Ishikawa (cell line): ENCODE measurements around the gene SIGLEC12.

Experiments used
- CEBPB ChIP-seq: IDR thresholded peaks from 2 replicates; pipeline ENCODE4 v1.6.1; 2012
- CREB1 ChIP-seq: IDR thresholded peaks from 2 replicates; pipeline ENCODE4 v1.6.1; 2012; ENCODE audit warnings: low read depth
- EGR1 ChIP-seq: IDR thresholded peaks from 2 replicates; pipeline ENCODE4 v1.6.1; 2012
- EP300 ChIP-seq: IDR thresholded peaks from 2 replicates; pipeline ENCODE4 v1.6.1; 2012; ENCODE audit warnings: borderline replicate concordance
- FOXM1 ChIP-seq: IDR thresholded peaks from 2 replicates; pipeline ENCODE4 v1.6.1; 2012; ENCODE audit warnings: low read depth, borderline replicate concordance
- MAX ChIP-seq: IDR thresholded peaks from 2 replicates; pipeline ENCODE4 v1.6.1; 2012
- NFIC ChIP-seq: IDR thresholded peaks from 2 replicates; pipeline ENCODE4 v1.6.1; 2012
- RAD21 ChIP-seq: IDR thresholded peaks from 2 replicates; pipeline ENCODE4 v1.6.1; 2012; ENCODE audit warnings: low read depth
- TAF1 ChIP-seq: IDR thresholded peaks from 2 replicates; pipeline ENCODE4 v1.6.1; 2012; ENCODE audit warnings: low read depth, mild to moderate bottlenecking
- TEAD4 ChIP-seq: IDR thresholded peaks from 2 replicates; pipeline ENCODE4 v1.6.1; 2012
- USF1 ChIP-seq: IDR thresholded peaks from 2 replicates; pipeline ENCODE4 v1.6.1; 2012
- YY1 ChIP-seq: IDR thresholded peaks from 2 replicates; pipeline ENCODE4 v1.6.1; 2012; ENCODE audit warnings: low read depth
- TF ChIP-seq, protein P1 (sequence below): IDR thresholded peaks from 2 replicates; pipeline ENCODE4 v1.6.1; 2012; ENCODE audit warnings: low read depth, mild to moderate bottlenecking

DNA sequence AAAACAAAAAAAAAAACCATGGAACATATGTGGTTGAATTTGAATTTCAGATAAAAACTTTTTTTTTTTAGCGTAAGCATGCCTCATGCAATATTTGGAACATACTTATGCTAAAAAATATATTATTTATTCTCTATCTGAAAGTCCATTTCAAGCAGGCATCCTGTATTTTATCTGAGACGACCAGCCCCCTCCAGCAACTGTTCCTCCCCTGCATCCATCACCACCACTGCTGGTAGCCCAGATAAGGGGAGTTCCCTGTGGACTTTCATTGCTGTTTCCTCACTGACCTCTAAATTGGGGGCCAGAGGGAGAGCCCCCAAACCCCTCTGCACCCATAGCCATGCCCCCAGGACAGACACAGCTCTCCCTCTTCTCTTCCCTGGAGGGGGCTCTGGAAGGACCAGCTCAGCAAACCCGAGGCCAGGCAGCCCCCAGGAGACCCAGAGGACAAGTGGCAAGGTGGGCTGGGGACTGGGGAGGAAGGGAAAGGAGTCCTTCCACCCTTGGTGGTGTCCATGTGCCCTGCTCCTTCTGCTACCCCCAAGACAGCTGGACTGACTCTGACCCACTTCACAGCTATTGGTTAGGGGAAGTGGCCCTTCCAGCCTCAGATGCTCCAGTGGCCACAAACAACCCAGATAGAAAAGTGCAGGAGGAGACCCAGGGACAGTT lies 6.6 kb upstream of the SIGLEC12 start:
- TF ChIP-seq YY1 (no peak), EGR1 (no peak), MAX (no peak), EP300 (no peak), CREB1 (no peak), TAF1 (no peak), TEAD4 (no peak), NFIC (no peak), USF1 (no peak), FOXM1 (no peak), CEBPB (no peak), RAD21 (no peak)
- TF ChIP-seq, protein P1, sequence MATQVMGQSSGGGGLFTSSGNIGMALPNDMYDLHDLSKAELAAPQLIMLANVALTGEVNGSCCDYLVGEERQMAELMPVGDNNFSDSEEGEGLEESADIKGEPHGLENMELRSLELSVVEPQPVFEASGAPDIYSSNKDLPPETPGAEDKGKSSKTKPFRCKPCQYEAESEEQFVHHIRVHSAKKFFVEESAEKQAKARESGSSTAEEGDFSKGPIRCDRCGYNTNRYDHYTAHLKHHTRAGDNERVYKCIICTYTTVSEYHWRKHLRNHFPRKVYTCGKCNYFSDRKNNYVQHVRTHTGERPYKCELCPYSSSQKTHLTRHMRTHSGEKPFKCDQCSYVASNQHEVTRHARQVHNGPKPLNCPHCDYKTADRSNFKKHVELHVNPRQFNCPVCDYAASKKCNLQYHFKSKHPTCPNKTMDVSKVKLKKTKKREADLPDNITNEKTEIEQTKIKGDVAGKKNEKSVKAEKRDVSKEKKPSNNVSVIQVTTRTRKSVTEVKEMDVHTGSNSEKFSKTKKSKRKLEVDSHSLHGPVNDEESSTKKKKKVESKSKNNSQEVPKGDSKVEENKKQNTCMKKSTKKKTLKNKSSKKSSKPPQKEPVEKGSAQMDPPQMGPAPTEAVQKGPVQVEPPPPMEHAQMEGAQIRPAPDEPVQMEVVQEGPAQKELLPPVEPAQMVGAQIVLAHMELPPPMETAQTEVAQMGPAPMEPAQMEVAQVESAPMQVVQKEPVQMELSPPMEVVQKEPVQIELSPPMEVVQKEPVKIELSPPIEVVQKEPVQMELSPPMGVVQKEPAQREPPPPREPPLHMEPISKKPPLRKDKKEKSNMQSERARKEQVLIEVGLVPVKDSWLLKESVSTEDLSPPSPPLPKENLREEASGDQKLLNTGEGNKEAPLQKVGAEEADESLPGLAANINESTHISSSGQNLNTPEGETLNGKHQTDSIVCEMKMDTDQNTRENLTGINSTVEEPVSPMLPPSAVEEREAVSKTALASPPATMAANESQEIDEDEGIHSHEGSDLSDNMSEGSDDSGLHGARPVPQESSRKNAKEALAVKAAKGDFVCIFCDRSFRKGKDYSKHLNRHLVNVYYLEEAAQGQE, result no peak
